Neutrophil (primary cell): ENCODE measurements around the gene GLS.

ENCODE experiments used
- H3K27ac ChIP-seq: fragments of 200-600 bp; sonication (generic); 2 replicates; pipeline ENCODE4 v1.5.1; 2016; ENCODE audit warnings: mild to moderate bottlenecking, moderate library complexity
- H3K27me3 ChIP-seq: fragments of 200-600 bp; sonication (generic); 2 replicates; pipeline ENCODE4 v1.6.0; 2016; ENCODE audit warnings: mild to moderate bottlenecking
- H3K36me3 ChIP-seq: fragments of 200-600 bp; sonication (generic); 2 replicates; pipeline ENCODE4 v1.5.1; 2017
- H3K4me1 ChIP-seq, 2 experiments: fragments of 200-600 bp in 1 of 2; sonication (generic) in 1 of 2; 1 replicate in 1 of 2; 2 replicates in 1 of 2; pipeline versions ENCODE4 v1.5.1 to v1.6.1; 2013 to 2016; ENCODE audit warnings: low read depth in 1 of 2, low read length in 1 of 2, mild to moderate bottlenecking in 1 of 2, moderate library complexity in 1 of 2; ENCODE audit not compliant: control insufficient read depth in 1 of 2, insufficient read depth in 1 of 2
- H3K4me3 ChIP-seq, 2 experiments: fragments of 200-600 bp in 1 of 2; sonication (generic) in 1 of 2; 1 replicate in 1 of 2; 2 replicates in 1 of 2; pipeline ENCODE4 v1.5.1; 2013 to 2016; ENCODE audit warnings: low read depth in 1 of 2, low read length in 1 of 2, mild to moderate bottlenecking in 1 of 2, moderate library complexity in 1 of 2
- H3K9me3 ChIP-seq: fragments of 200-600 bp; sonication (generic); 2 replicates; pipeline ENCODE4 v1.5.1; 2016
- CTCF ChIP-seq: fragments of 200-600 bp; sonication (generic); IDR thresholded peaks from 2 replicates; pipeline ENCODE4 v1.5.1; 2016; ENCODE audit warnings: antibody characterized with exemption

GLS gene

DNA sequence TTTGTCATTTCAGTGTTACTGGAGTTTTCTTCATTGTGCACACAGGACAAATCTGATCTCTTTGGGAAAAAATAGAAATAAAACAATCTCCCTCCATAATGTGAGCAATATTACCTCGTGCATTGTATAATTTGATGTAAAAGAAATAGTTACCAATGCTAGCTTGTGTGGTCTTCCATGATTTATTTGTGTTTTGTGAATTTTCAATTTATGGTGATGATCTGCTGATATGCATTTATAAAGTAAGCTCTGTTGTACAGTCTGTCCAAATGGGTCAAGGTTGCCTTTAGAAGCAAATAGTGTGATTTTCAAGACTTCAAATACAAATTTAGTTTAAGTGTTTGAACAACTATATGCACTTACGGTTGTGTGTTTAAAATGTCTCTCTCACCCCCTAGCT is 82.5 kb downstream of the GLS start:
- Histone ChIP-seq H3K4me1 (no peaks in the 10 kb centered on the region), H3K27ac (no peak overlapping the region), H3K36me3 (peaks cover 76% of the 10 kb centered on the region), H3K4me3 (no peak overlapping the region), H3K9me3 (no peaks in the 10 kb centered on the region), H3K27me3 (no peaks in the 10 kb centered on the region)
- TF ChIP-seq CTCF, result no peak

DNA sequence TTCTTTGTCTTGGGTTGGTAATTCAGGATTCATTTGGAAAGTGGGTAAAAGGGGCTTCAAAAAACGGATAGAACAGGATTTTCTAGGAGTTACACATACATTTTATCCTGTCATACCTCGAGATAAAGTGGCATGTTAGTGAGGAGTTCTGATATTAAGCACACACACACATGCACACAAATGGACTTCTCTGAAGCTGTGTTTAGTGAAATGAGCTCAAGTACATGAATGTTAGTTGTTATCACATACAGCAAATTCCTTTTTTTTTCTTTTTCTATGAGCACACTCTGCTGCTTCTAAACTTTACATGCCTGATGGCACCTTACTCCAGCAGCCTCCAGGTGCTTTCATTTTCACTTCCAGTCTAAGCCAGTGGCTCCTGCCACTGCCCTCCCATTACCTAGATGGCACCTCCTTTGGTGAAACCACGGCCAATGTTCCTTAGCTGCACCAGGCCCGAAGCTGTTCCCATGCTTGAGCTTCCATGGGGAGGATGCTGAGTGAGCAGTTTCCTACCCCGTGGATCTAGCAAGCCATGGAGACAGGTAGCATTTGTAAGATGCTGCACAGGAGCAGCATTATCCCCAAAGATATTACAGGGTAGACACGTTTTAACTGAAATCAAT is 83.7 kb downstream of the GLS start:
- Histone ChIP-seq H3K27me3 (no peaks in the 10 kb centered on the region), H3K4me3 (no peak overlapping the region), H3K27ac (no peak overlapping the region), H3K4me1 (no peaks in the 10 kb centered on the region), H3K9me3 (no peaks in the 10 kb centered on the region), H3K36me3 (peaks cover 88% of the 10 kb centered on the region)
- no peak for TF ChIP-seq CTCF

DNA sequence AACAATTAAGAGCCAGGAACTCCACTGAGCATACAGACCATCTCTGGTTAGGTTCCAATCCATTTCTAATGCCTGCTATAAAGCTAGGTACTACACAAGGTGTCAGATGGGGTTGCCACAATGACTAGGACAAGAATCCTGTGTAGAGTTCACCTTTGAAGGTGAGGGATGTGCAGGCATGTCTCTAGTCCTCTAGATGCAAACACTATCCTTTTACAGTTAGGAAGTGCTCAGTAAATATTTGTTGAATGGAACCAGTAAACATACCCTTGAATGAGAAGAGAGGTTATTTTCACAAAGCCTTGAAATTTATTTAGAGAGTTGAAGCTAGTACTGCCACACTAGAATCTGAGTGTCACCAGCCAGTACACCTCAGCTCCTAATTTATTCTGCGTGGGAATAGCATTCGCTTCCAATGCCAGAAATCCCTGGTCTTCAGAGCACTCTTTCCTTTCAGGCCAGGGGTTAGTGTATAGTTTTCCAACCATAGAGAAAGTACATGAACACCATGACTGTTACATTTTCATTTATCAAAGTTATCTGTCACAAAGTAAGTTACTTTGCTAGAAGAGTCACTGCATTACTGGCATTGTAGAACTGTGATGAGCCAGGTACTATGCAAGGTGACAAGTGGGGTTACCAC is 85.1 kb downstream of the GLS start:
- TF ChIP-seq CTCF, result no peak
- Histone ChIP-seq H3K9me3 (no peaks in the 10 kb centered on the region), H3K4me1 (peaks cover 1 to 2% of the 10 kb centered on the region in 2 experiments), H3K36me3 (peaks cover 99% of the 10 kb centered on the region), H3K27me3 (no peaks in the 10 kb centered on the region), H3K27ac (no peak overlapping the region), H3K4me3 (no peak overlapping the region)

DNA sequence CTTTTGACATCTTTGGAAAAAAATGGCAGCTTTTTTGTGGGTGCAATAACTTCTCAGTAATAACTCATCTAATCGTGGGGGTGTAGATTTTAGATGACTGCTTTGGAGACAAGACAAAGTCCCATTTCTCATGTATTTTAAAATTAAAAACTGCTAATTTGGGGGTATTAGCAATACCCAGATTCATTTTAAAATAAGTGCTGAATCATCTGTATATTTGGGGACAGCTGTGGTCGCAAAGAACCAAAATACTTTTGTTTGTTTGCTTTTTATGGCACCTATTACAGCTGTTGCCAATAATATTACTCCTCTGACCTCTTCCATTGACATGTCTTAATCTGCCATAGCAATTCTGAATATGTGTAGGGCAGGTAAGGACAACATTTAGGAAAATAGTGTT is 87.9 kb downstream of the GLS start:
- no peak overlapping the region for H3K4me3 ChIP-seq
- no peak overlapping the region for H3K27ac ChIP-seq

DNA sequence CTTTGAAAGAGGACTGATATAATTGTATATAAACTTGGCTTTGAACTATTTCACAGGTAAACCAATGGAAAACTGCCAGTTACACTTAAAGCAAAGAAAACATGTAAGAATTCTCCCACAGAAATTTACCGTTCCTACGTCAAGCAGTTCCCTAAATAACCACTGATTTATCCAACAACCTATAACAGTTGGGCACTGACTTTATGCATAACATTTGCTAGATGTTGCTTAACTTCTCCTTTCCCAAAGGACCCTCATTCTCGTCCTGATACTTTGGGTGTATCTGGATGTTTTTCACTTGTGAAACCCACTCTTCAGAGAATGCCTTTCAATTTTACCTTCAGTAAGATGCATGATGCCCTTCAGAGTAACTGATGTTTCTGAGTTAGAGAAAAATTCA is 89.5 kb downstream of the GLS start:
- peaks cover 100% of the 10 kb centered on the region for H3K36me3 ChIP-seq
- TF ChIP-seq CTCF, result no peak
- peak overlapping the region; percentile 58 for H3K27ac ChIP-seq

More for the DNA sequence above, 87.9 kb downstream of the GLS start:
- H3K9me3 ChIP-seq, result peaks cover 6% of the 10 kb centered on the region
- H3K27me3 ChIP-seq, result no peaks in the 10 kb centered on the region
- peaks cover 6 to 8% of the 10 kb centered on the region in 2 experiments for H3K4me1 ChIP-seq
- H3K36me3 ChIP-seq, result peaks cover 100% of the 10 kb centered on the region
- TF ChIP-seq CTCF, result no peak

More for the DNA sequence above, 89.5 kb downstream of the GLS start:
- peaks cover 6 to 8% of the 10 kb centered on the region in 2 experiments for H3K4me1 ChIP-seq
- no peaks in the 10 kb centered on the region for H3K27me3 ChIP-seq
- peaks cover 6% of the 10 kb centered on the region for H3K9me3 ChIP-seq
- no peak overlapping the region for H3K4me3 ChIP-seq
